NCI-H1694 treated with DMSO at 0.1 percent for 48 hours (cell line): ENCODE data around the gene MYO9B.
"Not testable (repeated sequence)": the region's sequence is repeated elsewhere in the genome, so short reads cannot be mapped to it uniquely, and the experiment has no call there.

ENCODE experiments used
- DNase-seq: peaks from one replicate; lab custom pipeline; 2025; lab: John Stamatoyannopoulos, UW

MYO9B gene

GRCh38 chr19:17091758-17092333 lies 16.3 kb downstream of the MYO9B start:
- no peak for DNase-seq

- DNase-seq: no peak
These were observed 17.1 kb downstream of the MYO9B start for GRCh38 chr19:17092696-17093095.

GRCh38 chr19:17094694-17095093 lies 19.1 kb downstream of the MYO9B start:
- not testable (repeated sequence) for DNase-seq

- no peak for DNase-seq
These were observed 19.8 kb downstream of the MYO9B start for GRCh38 chr19:17095141-17095919.

- DNase-seq: no peak
These were observed 22.1 kb downstream of the MYO9B start for GRCh38 chr19:17097593-17098126.

GRCh38 chr19:17098326-17098725 lies 22.7 kb downstream of the MYO9B start:
- DNase-seq: no peak

GRCh38 chr19:17101686-17102628 lies 26.4 kb downstream of the MYO9B start:
- no peak for DNase-seq

GRCh38 chr19:17103177-17103576 lies 27.6 kb downstream of the MYO9B start:
- no peak for DNase-seq

- DNase-seq: no peak
These were observed 29.1 kb downstream of the MYO9B start for GRCh38 chr19:17104679-17105078.

GRCh38 chr19:17105556-17105955 lies 30.0 kb downstream of the MYO9B start:
- DNase-seq: no peak

GRCh38 chr19:17106964-17107363 lies 31.4 kb downstream of the MYO9B start:
- DNase-seq: not testable (repeated sequence)

- DNase-seq: no peak
These were observed 32.2 kb downstream of the MYO9B start for GRCh38 chr19:17107546-17108452.

GRCh38 chr19:17108453-17108784 lies 32.8 kb downstream of the MYO9B start:
- no peak for DNase-seq

- DNase-seq: no peak
These were observed 33.7 kb downstream of the MYO9B start for GRCh38 chr19:17109300-17109699.

GRCh38 chr19:17109962-17110598 lies 34.5 kb downstream of the MYO9B start:
- no peak for DNase-seq

- no peak for DNase-seq
These were observed 35.0 kb downstream of the MYO9B start for GRCh38 chr19:17110599-17110966.

GRCh38 chr19:17111766-17112165 lies 36.2 kb downstream of the MYO9B start:
- no peak for DNase-seq

GRCh38 chr19:17112271-17112670 lies 36.7 kb downstream of the MYO9B start:
- DNase-seq: no peak

GRCh38 chr19:17112700-17113099 lies 37.1 kb downstream of the MYO9B start:
- DNase-seq: no peak

- DNase-seq: no peak
These were observed 37.7 kb downstream of the MYO9B start for GRCh38 chr19:17113127-17113785.
